K562 (cell line): ENCODE results near the gene DNASE1L1. TPM values are rescaled to one million over a fixed set of nuclear protein-coding genes. Genes with fewer than 3 reads are reported as not detected.

Source experiments
- CHD7 ChIP-seq: fragments of 200-600 bp; sonication (generic); IDR thresholded peaks from one replicate; pipeline ENCODE4 v1.6.1; 2012; ENCODE audit warnings: mild to moderate bottlenecking, low read depth, low read length, inconsistent platforms
- ELK3 ChIP-seq: fragments of 450-650 bp; formaldehyde crosslinking; IDR thresholded peaks from 2 replicates; pipeline ENCODE4 v1.4.0; 2020; ENCODE audit warnings: mild to moderate bottlenecking
- GABPB2 ChIP-seq: fragments of 250-450 bp; sonication (Bioruptor Pico); conservative IDR thresholded peaks from 2 replicates; pipeline ENCODE4 v1.5.1; 2021; ENCODE audit warnings: mild to moderate bottlenecking
- LCOR ChIP-seq: sonication (generic); formaldehyde crosslinking; IDR thresholded peaks from 2 replicates; pipeline ENCODE4 v1.8.0; 2022; ENCODE audit warnings: mild to moderate bottlenecking, missing genetic modification reagents
- NRF1 ChIP-seq, 2 experiments: fragments of 450-650 bp; IDR thresholded peaks in 1 of 2; conservative IDR thresholded peaks in 1 of 2; 2 replicates each; pipeline ENCODE4 v1.6.1; 2014; ENCODE audit warnings: mild to moderate bottlenecking in 2 of 2
- TEAD1 ChIP-seq, 2 experiments: fragments of 450-650 bp in 1 of 2; sonication (generic) in 1 of 2; formaldehyde crosslinking; IDR thresholded peaks; 2 replicates each; pipeline versions ENCODE4 v1.4.0 to v1.8.0; 2020 to 2022; ENCODE audit warnings: mild to moderate bottlenecking in 2 of 2, missing genetic modification reagents in 1 of 2
- THAP12 ChIP-seq: fragments of 250-450 bp; sonication (Bioruptor Pico); IDR thresholded peaks from 2 replicates; pipeline ENCODE4 v1.9.0; 2021; ENCODE audit warnings: mild to moderate bottlenecking, inconsistent platforms
- THAP7 ChIP-seq: fragments of 250-450 bp; sonication (Bioruptor Pico); IDR thresholded peaks from 2 replicates; pipeline ENCODE4 v1.5.0; 2021
- USF1 ChIP-seq: sonication (generic); formaldehyde crosslinking; IDR thresholded peaks from 2 replicates; pipeline ENCODE4 v1.9.0; 2022; ENCODE audit warnings: mild to moderate bottlenecking, missing genetic modification reagents
- ZNF316 ChIP-seq: fragments of 450-650 bp; IDR thresholded peaks from 2 replicates; pipeline ENCODE4 v1.6.1; 2016
- polyA plus RNA-seq, 8 experiments: library from polyadenylated mRNA; depleted of rRNA in 4 of 8; stranded (reverse) in 5 of 8; unstranded in 3 of 8; fragments of >200 nt; fragmentation: Nextera tagmentation in 2 of 8; fragmentation: Illumina TruSeq in 1 of 8; extraction: Ambion mirVana in 2 of 8; extraction: Trizol in 1 of 8; gene quantifications; 2 replicates each; pipeline versions ENCODE4 v1.2.1 to v1.2.3, GENCODE V29; 2011 to 2014; ENCODE audit warnings: inconsistent platforms in 1 of 8, missing spikeins in 1 of 8
- total RNA-seq, 7 experiments: library from RNA; depleted of rRNA in 6 of 7; stranded (reverse); fragments of >200 nt in 6 of 7; fragmentation: Illumina TruSeq in 2 of 7; extraction: Trizol in 2 of 7; gene quantifications; 2 replicates each; pipeline versions ENCODE4 v1.2.1 to v1.2.3, GENCODE V29; 2011 to 2021; ENCODE audit warnings: low replicate concordance in 1 of 7

Gene DNASE1L1
- total and polyA plus RNA-seq, 9 of the 15 experiments (the other 6 are each of a cell fraction or from before 2014, with no cell fraction given) = 0.73 to 12.6 (median 7.9) TPM

- TF ChIP-seq THAP12 (CRISPR knock-in tag) (peak; percentile 95), USF1 (CRISPR knock-in tag) (peak; percentile 68; the same call in 1 of the 2 replicates), LCOR (CRISPR knock-in tag) (no peak; the same call in none of the 2 replicates), GABPB2 (CRISPR knock-in tag) (no peak), THAP7 (CRISPR knock-in tag) (no peak), NRF1 (conservative IDR thresholded peaks at IDR 0.05 in 1 of 2, IDR thresholded peaks at IDR 0.05 in 1 of 2) (peak; percentile 98), ELK3 (no peak), ZNF316 (peak; percentile 44), CHD7 (peak; percentile 23), TEAD1 (CRISPR knock-in tag; IDR thresholded peaks at IDR 0.05) (peak in 1 of 2 experiments; percentile 90; a peak in 2 of 4 replicates)
Observed at GRCh38 chrX:154397888-154398667, 11.0 kb downstream of the DNASE1L1 start, which contains the start of gene RPL10 (continued).
